IMR-90 (cell line): ENCODE data around the gene ADTRP. TPM values are rescaled to one million over a fixed set of nuclear protein-coding genes. Genes with fewer than 3 reads are reported as not detected.

ENCODE experiments used
- ATAC-seq: fragments of 200-7000 bp; cut with Tn5 transposase; 2 replicates; pipeline ENCODE4 v1.9.1; 2020; ENCODE audit warnings: low read depth, mild to moderate bottlenecking, moderate library complexity
- BruUV-seq: library from RNA; stranded (reverse); fragments of 400-500 nt; replicated peaks from 2 replicates; lab custom pipeline; 2021; lab: Mats Ljungman, UMichigan
- CTCF ChIA-PET: fragments of 300-600 bp; formaldehyde crosslinking; extraction: SDS; loops from one replicate; lab custom pipeline; 2021; ENCODE audit warnings: antibody characterized with exemption; lab: Yijun Ruan, JAX
- POLR2A ChIA-PET: fragments of 300-600 bp; sonication (Branson Sonifier 250); formaldehyde crosslinking; loops from one replicate; lab custom pipeline; 2022; ENCODE audit warnings: antibody characterized with exemption; ENCODE audit not compliant: unreplicated experiment; lab: Charles Lee
- DNase-seq: peaks from one replicate; pipeline ENCODE4 v3.0.0; 2013
- H2AFZ ChIP-seq: replicated peaks from 2 replicates; pipeline ENCODE3; 2013; ENCODE audit warnings: low read length, mild to moderate bottlenecking; ENCODE audit not compliant: poor library complexity
- H2AK5ac ChIP-seq: 2 replicates; pipeline ENCODE4 v1.6.1; 2013; ENCODE audit warnings: low read depth, low read length, inconsistent platforms
- H2AK9ac ChIP-seq: replicated peaks from 2 replicates; pipeline ENCODE3; 2013; ENCODE audit warnings: mild to moderate bottlenecking, low read depth, low read length, moderate library complexity; ENCODE audit not compliant: poor library complexity
- H2BK120ac ChIP-seq: 2 replicates; pipeline ENCODE4 v1.6.1; 2013; ENCODE audit warnings: low read depth, low read length, inconsistent platforms
- H2BK15ac ChIP-seq: 3 replicates; pipeline ENCODE4 v1.6.1; 2013; ENCODE audit warnings: low read depth, low read length, inconsistent platforms
- H2BK20ac ChIP-seq: 2 replicates; pipeline ENCODE4 v1.6.1; 2013; ENCODE audit warnings: low read depth, mild to moderate bottlenecking, inconsistent platforms, low read length, moderate library complexity
- H2BK5ac ChIP-seq: 2 replicates; pipeline ENCODE4 v1.6.1; 2013; ENCODE audit warnings: mild to moderate bottlenecking, low read depth, low read length, inconsistent platforms; ENCODE audit not compliant: poor library complexity, severe bottlenecking
- H3K14ac ChIP-seq: replicated peaks from 2 replicates; pipeline ENCODE4 v1.6.1; 2013; ENCODE audit warnings: low read depth, low read length, inconsistent platforms
- H3K18ac ChIP-seq: 2 replicates; pipeline ENCODE4 v1.6.1; 2013; ENCODE audit warnings: low read depth, low read length, control low read depth
- H3K23ac ChIP-seq: 2 replicates; pipeline ENCODE4 v1.6.1; 2013; ENCODE audit warnings: low read depth, low read length, inconsistent platforms
- H3K27ac ChIP-seq: 2 replicates; pipeline ENCODE4 v1.5.1; 2013; ENCODE audit warnings: mild to moderate bottlenecking, control low read depth, low read length; ENCODE audit not compliant: insufficient read depth
- H3K27me3 ChIP-seq: 2 replicates; pipeline ENCODE4 v1.6.1; 2013; ENCODE audit warnings: low read length; ENCODE audit not compliant: control insufficient read depth, insufficient read depth
- H3K36me3 ChIP-seq: 2 replicates; pipeline ENCODE4 v1.6.1; 2013; ENCODE audit warnings: low read length, mixed read lengths; ENCODE audit not compliant: control insufficient read depth, insufficient read depth
- H3K4ac ChIP-seq: 2 replicates; pipeline ENCODE4 v1.6.1; 2013; ENCODE audit warnings: low read depth, low read length, inconsistent platforms
- H3K4me1 ChIP-seq: 2 replicates; pipeline ENCODE4 v1.6.1; 2013; ENCODE audit warnings: low read length, mixed read lengths; ENCODE audit not compliant: control insufficient read depth, insufficient read depth
- H3K4me2 ChIP-seq: 2 replicates; pipeline ENCODE4 v1.6.1; 2013; ENCODE audit warnings: low read depth, mild to moderate bottlenecking, control low read depth, low read length, moderate library complexity
- H3K4me3 ChIP-seq: 2 replicates; pipeline ENCODE4 v1.5.1; 2013; ENCODE audit warnings: low read depth, mild to moderate bottlenecking, control low read depth, low read length, moderate library complexity; ENCODE audit not compliant: insufficient read depth
- H3K56ac ChIP-seq: 2 replicates; pipeline ENCODE4 v1.6.1; 2013; ENCODE audit warnings: low read length, inconsistent platforms; ENCODE audit not compliant: insufficient read depth; ENCODE audit errors: extremely low read depth
- H3K79me1 ChIP-seq, 2 experiments: 2 replicates each; pipeline ENCODE4 v1.6.1; 2013; ENCODE audit warnings: low read length in 2 of 2, inconsistent platforms in 1 of 2, low read depth in 1 of 2
- H3K9ac ChIP-seq: 2 replicates; pipeline ENCODE4 v1.6.1; 2013; ENCODE audit warnings: low read depth, low read length, control low read depth
- H3K9me1 ChIP-seq: 2 replicates; pipeline ENCODE4 v1.6.1; 2013; ENCODE audit warnings: low read length, inconsistent platforms; ENCODE audit not compliant: insufficient read depth
- H3K9me3 ChIP-seq: 2 replicates; pipeline ENCODE4 v1.6.1; 2013; ENCODE audit warnings: low read length; ENCODE audit not compliant: control insufficient read depth, insufficient read depth
- H4K20me1 ChIP-seq: 2 replicates; pipeline ENCODE4 v1.6.1; 2013; ENCODE audit warnings: low read length, inconsistent platforms; ENCODE audit not compliant: insufficient read depth
- H4K5ac ChIP-seq: 2 replicates; pipeline ENCODE4 v1.6.1; 2013; ENCODE audit warnings: mild to moderate bottlenecking, low read depth, low read length, control low read depth
- H4K8ac ChIP-seq, 2 experiments: 2 replicates each; pipeline ENCODE4 v1.6.1; 2013; ENCODE audit warnings: low read depth in 2 of 2, low read length in 2 of 2, control low read depth in 1 of 2, inconsistent platforms in 1 of 2
- H4K91ac ChIP-seq: 2 replicates; pipeline ENCODE4 v1.6.1; 2013; ENCODE audit warnings: low read depth, low read length, inconsistent platforms; ENCODE audit not compliant: insufficient read depth
- MAFK ChIP-seq: IDR thresholded peaks from 2 replicates; pipeline ENCODE4 v1.6.1; 2012; ENCODE audit warnings: low read depth, low read length, improper control_type of control experiment
- NFE2L2 ChIP-seq: fragments of 150-350 bp; IDR thresholded peaks from 2 replicates; pipeline ENCODE4 v1.6.1; 2016; ENCODE audit warnings: low read depth, mild to moderate bottlenecking, low read length
- WGBS, 2 experiments: methylation state at CpG; one replicate each; pipeline versions ENCODE4 v1.1.5 to v1.1.7; 2013; ENCODE audit warnings: missing lambda C conversion rate in 2 of 2; ENCODE audit not compliant: insufficient read length in 1 of 2; ENCODE audit errors: extremely low coverage in 2 of 2; 5-methylcytosine and 5-hydroxymethylcytosine counted together
- dilution Hi-C: fragments of 300-500 bp; cut with HindIII; formaldehyde crosslinking; loops from one replicate; pipeline ENCODE4 v1.14.3; 2018; ENCODE audit warnings: low sequenced_read_pairs; ENCODE audit not compliant: unreplicated experiment
- in situ Hi-C: fragments of 300-500 bp; cut with MboI; formaldehyde crosslinking; loops from 3 replicates; pipeline ENCODE4 v1.14.3; 2019; ENCODE audit warnings: low sequenced_read_pairs, inconsistent platforms, mixed read lengths
- intact Hi-C: fragments of 100-400 bp; cut with micrococcal nuclease; formaldehyde crosslinking; loops from 2 replicates; pipeline ENCODE4 v1.10.0; 2022
- polyA plus RNA-seq, 3 experiments: library from polyadenylated mRNA; depleted of rRNA; stranded (reverse); fragments of >200 nt; gene quantifications; 2 replicates each; pipeline ENCODE4 v1.2.3, GENCODE V29; 2012; ENCODE audit warnings: low replicate concordance in 1 of 3
- total RNA-seq: library from RNA; depleted of rRNA; stranded (reverse); fragments of >200 nt; gene quantifications from 2 replicates; pipeline ENCODE4 v1.2.3, GENCODE V29; 2012

ADTRP gene
- total and polyA plus RNA-seq, 2 of the 4 experiments (the other 2 are of a cell fraction) = 0.50 to 0.72 TPM

- in situ Hi-C loops (no loop called here), dilution Hi-C loops (no loop called here), intact Hi-C loops (no loop called here)
- H3K4me3 ChIP-seq = no peak overlapping the region
- no peak overlapping the region for H3K4ac ChIP-seq
- H2AK9ac ChIP-seq = no peak overlapping the region
- H3K18ac ChIP-seq = no peak overlapping the region
- no peak overlapping the region for H3K27ac ChIP-seq
- H2AK5ac ChIP-seq = no peak overlapping the region
- H3K9me3 ChIP-seq = no peaks in the 10 kb centered on the region
- no peak for ATAC-seq
- no peaks in the 10 kb centered on the region for H3K79me1 ChIP-seq
- no peak overlapping the region for H3K4me2 ChIP-seq
- no peak overlapping the region for H2BK20ac ChIP-seq
- no peaks in the 10 kb centered on the region for H4K20me1 ChIP-seq
- WGBS, 2 experiments = 75% methylated on average over 2 of the region's 5 CpGs; no CpG with 5 or more reads in 1 of the 2 experiments
- H2BK5ac ChIP-seq = no peak overlapping the region
- ChIA-PET POLR2A (no interaction called here), CTCF (no interaction called here)
- no peaks in the 10 kb centered on the region for H3K9me1 ChIP-seq
- no peak overlapping the region for H4K91ac ChIP-seq
- no peaks in the 10 kb centered on the region for H3K4me1 ChIP-seq
- H2AFZ ChIP-seq = no peak overlapping the region
- no peak overlapping the region for H4K8ac ChIP-seq
- H3K9ac ChIP-seq = no peak overlapping the region
- H2BK15ac ChIP-seq = no peak overlapping the region
- no peak overlapping the region for H3K56ac ChIP-seq
- H2BK120ac ChIP-seq = no peak overlapping the region
- DNase-seq = no peak
- H4K5ac ChIP-seq = no peak overlapping the region
- no peak overlapping the region for H3K14ac ChIP-seq
- TF ChIP-seq NFE2L2 = no peak
- TF ChIP-seq MAFK = no peak
- H3K36me3 ChIP-seq = no peaks in the 10 kb centered on the region
- no peaks in the 10 kb centered on the region for H3K27me3 ChIP-seq
- no TSS peak for BruUV-seq
- H3K23ac ChIP-seq = no peak overlapping the region
Observed at GRCh38 chr6:11822346-11822745, 43.7 kb upstream of the ADTRP start.
